Measurements from ENCODE around the gene ISL2.
A peak's percentile ranks its signal among the peaks of the same experiment; 100 is the strongest.

Gene ISL2

DNA sequence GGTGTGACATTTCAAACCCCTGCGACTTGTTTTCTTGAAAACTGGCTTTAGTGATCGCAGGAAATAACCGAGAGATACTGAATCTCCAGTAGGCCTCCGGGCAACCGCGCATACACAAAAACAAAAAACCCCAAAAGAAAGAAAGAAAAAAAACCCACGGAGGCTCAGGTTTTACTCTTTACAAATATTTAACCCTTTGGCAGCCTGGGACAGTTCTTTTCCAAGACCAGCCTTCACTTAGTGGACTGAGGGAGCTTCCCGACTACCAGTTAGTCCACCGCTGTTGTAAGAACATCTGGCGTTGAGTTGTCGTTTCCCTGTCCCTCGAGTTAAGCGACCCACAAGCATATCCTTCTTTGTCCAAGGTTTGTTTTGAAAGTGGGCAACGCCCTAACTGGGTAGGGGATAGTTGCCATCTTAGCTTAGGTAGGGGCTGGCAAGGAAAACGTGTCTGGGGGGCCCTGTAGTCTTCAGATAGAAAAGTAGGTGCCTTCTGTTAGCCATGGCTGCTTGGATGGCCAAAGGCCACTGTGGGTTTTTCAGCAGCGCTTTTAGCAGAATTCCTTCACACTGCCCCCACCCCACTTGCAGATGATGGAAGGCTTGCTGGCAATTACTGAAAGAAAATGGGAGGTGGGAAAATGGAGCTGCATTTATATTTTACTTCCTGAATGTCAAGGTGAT lies 6.9 kb downstream of the ISL2 start:
- DNase-seq: no peak

DNA sequence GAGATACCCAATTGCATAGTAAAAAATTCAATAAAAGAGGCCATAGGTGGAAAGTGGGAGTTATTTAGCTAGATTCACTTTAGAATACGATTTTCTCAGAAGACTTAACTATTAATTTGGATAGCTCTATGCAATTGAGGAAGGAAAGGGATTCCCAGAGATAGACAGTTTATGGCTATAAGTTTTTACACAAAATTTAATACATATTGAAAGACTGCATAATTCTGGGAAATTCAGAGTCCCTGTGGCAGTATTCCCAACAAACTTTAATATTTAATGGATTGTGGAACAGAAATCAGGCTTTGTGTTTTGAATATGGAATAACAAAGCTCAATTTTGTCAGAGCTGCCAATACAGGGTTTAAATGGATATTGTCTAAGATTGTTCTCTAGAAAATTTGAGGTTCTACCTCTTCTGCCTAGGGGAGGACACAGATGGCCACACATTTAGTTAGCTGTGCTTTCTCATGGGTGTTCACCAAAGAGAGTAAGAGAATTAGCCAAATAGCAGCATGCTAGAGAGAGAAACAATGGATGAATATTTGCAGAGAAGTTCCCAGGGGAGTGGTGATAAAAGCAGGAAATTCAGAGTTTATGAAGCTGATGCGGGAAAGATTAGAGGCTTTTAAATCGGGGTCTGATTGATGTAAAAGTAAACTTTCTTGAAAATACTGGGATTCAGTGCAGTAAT lies 8.5 kb downstream of the ISL2 start:
- DNase-seq: no peak

DNA sequence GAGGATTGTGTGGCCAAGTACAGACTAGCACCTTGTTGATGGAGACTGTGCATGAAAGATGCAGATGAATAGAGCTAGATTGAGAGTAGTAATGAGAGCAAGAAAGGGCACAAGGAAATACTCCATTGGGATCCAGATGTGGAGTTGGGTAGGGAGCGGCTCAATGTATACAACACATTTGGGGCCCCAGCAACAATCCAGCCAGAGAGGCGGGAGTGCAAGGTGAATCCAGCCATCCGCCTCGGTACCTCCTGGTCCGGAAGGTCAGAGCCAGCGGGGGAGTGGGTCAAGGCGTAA lies 9.0 kb downstream of the ISL2 start:
- DNase-seq: no peak

DNA sequence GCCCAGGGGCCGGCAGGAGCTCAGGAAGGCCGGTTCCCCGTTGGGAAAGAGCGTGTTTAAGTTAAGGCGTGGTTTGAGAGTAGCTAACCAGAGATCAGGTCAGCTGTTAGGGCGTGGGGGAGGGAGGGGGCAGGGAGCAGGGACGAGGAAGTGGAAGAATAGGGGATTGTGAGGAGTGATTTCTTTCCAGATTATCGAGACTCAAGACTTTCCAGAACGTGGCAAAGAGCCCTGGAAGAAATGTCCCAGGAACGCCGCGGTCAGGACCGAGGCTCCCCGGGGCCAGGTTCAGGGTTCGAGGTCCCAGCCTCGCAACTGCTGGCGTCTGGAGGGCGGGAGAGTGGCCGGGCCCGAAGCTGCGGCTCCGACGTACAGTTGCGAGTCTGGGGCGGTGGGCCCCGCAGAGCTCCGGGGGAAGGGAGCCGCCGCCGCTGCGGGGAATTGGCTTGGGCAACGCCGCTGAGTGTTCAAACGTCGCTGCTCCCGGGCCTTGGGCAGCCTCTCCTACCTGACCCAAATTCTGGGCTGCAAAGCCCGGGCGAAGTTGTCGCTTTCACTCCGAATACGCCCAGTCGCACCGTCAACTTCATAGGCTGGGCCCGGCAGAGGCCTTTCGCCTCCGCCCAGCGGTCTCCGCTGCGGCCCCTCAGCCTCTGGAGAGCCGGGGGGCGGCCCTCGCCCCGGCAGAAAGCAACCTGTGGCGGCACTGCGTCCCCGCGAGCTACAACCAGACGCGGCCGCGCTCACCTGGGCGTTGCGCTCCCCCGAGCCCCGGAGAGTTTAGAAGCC lies 9.5 kb downstream of the ISL2 start:
- no peak for DNase-seq

DNA sequence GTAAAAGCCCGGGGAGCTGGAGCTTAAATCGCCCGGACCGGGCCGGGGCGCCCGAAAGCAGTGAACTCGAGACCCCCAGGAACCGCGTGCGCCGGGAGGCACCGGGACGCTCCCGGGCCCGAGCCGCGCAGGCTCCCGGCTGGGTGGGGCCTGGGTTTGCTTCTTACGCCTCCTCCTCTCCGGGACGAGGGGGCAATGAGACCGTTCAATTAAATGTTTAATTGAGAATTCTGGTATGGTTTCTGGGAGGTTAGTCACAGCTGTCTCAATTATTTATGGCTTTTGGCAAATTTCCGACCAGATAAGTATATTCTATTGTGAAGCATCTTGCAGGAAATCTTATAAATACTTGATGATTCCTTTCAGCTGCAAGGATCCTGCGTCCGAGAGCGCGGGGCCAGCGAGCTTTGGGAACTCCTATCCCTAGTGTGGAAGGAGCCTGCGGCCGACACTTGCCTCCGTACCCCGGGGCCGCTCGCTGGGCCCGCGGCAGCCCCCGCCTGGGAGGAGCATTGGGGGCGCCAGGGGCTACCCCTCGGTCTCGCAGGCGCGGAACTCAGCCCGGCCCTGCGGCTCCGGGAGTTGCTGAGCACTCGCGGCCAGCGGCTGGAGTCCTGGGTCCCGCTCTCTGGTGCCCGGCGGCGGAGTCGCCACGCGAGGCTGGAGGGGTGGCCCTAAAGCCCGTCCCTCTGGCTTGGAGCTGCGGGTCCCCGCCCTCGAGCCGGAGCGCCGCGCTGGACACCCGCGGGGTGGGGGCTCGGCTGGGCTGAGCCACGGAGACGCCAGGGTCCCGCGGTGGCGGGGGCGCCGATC lies 10.3 kb downstream of the ISL2 start:
- DNase-seq: peak; percentile 13

DNA sequence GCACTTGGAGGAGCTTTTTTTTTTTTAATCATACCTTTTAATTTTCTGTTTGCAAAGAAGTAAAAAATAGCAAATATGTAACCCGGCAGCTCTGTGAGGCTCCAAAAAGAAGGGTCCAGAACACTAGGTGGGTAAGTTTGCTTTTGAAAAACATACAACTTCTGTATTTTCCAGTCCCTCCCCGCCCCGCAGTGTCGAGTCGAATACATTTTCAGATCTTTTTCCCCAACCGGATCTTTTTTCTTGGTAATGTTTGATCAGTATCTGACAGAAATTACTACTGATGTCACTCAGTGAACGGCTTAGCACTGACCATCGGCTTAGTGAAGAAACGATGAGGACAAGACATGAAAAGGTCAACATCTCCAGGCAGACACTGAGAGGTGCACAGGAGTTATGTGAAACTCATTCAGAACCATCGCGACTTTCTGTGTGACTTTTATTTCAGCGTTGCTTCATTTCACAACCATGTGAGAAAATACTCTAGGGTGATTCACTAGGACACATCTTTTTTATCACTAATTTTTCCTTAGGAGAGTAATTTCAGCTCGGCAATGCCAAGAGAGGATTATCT lies 11.0 kb downstream of the ISL2 start:
- DNase-seq: no peak

DNA sequence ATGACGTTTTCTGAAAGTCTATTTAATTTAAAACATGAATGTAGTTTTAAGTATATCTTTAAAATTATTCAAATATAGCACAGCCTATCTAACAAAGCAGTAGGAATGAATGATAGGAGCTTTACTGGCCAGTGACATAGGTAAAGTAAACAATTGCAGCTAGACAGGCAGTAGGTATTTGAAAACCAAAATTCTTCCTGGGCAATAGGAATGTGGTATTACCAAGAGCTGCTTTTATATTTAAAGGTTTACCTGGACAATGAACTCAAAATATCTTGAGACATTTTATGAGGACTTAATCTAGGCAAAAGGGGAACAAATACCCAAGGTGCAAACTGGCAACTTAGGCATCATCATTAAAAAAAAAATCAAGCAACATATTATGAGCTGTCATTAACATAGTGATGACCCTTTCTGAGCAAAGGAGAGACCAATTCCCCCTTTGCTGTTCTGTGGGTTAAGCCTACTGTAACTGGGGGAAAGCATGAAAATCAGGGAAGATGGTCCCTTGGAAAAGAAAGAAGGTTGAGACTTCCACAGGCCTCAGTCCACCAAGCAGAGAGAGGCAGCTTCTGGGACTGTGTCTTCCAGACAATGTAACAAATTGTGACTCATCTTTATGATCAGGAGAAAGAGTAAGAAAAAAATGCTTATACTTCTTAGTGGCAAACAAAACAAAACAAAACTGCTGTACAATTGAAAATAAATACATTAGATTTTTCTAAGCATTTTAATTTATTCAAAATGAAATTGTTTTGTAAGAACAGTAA lies 12.9 kb downstream of the ISL2 start:
- no peak for DNase-seq

DNA sequence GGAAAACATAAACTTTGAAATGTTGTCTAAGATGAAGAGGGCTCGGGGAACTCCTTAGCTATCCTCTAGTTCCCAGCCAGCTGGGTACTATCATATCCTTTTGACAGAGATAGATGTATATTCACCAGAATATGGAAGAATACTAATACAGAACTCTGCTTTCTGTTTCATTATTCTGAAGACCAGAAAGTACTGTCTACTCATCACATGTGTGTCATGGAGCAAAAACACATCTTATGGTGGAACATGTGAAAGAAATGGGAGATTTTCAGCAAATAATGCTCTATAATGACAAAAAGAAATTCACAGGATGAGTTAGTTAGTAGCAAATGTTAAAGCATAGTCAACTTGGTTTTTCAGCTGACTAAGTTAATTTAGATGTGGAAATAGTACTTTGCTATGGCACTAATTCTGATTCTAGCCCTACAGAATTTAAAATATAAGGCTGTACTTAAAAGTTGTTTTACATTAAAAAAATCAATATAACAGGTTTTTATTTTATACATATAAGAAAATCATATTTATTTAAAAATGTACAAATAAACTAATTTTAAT lies 16.5 kb downstream of the ISL2 start:
- DNase-seq: no peak

DNA sequence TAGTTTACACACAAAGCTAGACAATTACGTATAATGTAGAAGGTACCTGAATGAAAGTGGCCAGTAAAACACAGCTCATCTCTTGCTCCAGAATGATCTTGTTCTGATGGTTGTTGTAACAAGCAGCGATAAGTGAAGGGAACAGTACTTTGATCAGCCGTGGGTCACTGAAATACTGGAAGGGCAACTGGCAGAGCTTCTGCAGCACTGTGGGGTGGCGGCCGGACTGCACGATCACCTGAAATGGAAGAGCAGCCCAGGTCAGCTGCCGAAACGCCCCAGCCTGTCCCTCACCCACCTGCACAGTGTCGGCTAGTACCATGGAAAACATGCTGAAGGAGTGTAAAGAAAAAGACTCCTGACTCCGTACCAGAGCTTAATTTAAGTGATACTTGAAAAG lies 17.3 kb downstream of the ISL2 start:
- DNase-seq: no peak

DNA sequence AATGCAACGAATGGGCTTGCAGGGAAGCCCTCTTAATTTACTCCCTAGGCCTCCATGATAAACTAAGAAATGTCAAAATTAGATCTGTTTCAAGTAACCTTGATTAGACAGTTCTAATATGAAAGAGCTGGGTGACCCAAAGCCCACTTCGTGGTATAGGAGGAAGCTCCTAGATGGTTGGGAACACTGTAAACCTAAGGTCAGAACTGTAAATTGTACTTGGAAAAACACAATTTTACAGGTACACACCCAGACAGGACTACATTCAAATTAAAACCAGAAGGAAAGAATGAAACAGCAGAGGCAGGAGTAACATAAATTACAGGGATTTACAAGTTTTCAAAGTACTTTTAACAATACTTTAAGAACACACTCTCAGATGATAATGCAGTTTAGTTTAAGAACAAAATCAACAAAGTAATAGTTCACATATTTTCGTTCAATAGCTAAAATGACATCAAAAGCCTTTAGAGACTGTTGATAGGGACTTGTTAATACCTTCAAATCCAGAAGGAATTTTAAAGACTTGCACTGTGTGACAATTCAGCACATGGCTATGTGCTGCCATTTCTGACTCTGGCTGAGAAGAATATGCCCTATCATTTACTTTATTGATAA lies 18.4 kb downstream of the ISL2 start:
- DNase-seq: no peak

DNA sequence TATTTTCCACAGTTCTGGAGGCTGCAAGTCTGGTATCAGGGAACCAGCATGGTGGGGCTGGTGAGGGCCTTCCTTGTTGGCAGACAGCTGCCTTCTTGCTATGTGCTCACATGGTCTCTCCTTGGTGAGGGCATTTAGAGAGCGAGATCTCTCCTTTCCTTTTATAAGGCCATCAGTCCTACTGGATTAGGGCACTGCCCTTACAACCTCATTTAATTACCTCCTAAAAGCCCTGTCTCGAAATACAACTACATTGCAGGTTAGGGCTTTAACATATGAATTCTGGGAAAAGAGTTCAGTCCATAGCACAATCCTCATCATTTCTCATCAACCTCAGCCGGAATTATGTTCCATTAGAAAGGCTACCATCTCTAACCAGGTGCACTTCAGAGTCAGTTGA lies 21.9 kb downstream of the ISL2 start:
- no peak for DNase-seq

DNA sequence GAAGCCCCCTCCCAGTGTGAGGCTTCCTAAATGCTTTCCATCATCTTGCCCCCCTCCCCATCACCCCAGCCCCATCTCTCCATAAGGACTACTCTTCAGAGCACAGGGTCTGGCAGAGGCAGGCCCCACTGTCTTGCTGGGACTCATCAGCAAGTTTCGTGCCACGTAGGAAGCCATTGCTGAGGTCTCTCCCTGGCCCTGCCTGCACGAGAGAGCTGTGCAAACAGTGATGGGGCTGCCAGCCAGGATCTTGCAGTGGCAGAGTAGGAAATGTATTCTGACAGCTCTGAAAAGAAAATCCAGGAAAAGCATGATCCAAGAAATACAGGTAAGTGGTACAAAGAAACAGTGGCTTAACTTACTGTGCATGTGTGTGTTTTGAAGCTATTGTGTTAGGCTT lies 22.6 kb downstream of the ISL2 start:
- no peak for DNase-seq

DNA sequence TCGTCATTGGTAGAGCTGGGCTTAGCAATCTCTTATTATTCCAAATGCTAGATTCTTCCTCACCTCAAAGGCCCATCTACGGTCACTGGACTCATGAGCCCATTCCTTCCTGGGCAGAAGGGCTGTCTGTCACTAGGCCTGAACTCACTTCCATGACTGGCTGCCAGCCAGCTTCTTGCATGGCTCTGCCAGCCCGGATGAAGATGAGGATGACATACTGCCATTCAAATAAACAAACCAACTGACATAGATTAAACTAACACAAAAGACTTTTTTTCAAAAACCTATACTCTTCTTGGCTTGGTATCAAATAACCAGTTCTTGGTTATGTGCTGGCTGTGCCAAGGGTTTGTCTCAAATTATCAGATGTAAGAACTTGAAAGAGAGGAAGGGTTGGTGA lies 23.8 kb downstream of the ISL2 start:
- no peak for DNase-seq

DNA sequence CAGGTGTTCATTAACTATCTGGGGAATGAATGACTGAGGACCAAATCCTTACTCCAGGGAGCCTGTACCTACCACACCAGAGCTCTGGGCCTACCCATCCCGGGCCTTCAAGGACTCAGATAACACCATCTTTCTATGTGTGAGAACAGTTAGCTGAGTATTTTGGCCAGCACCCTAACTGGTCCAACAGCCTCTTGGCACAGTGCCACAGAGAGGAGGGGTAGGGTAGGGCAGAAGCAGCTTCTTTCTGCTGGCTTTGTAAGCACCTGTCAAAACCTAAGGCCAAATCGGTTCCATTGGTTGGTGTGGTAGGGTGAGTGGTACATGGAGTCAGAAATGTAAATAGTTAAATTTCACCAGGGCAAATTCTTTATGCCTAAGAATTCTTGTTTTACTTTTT lies 26.7 kb downstream of the ISL2 start:
- no peak for DNase-seq

DNA sequence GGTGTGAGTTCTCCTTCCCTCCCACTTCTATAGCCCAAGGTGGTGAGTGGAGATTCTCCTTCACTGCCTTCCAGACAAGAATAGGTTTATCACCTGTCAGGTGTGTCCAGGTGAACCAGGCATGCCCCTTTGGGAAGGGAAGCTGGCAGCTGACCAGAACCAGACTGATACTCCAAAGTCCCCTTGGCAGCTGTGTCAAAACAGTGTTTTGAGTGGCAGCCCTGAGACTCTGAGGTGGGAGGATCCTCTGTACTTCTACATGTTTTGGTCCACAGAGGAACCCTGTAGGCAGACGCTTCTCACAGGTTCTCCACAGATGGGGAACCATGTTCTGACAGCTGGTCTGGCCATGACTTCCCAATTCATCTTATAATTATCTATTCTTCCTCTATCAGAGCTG lies 30.1 kb downstream of the ISL2 start:
- peak; percentile 64 for DNase-seq

DNA sequence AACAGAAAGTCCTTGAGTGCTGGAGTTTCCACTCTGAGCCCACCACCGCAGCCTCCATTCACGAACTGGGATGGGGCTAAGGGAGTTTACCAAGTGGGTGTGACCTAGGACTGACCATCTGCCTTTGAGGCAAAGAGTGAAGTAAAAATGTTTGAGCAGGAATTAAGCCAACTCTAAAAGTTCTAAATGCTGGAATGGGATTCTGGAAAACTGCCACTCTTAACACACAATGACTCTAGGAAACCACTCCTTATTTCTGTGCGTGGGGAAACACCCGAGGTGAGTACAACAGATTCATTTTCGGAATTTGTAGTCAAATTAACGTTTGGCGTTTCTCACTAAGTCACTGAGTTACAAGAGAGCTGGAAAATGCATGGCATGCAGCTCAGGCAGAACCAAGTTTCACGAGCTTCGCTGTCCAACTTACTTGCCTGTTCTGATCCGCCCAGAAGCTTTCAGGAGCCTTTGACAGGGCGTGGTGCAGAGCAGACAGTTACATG lies 31.6 kb downstream of the ISL2 start:
- no peak for DNase-seq

DNA sequence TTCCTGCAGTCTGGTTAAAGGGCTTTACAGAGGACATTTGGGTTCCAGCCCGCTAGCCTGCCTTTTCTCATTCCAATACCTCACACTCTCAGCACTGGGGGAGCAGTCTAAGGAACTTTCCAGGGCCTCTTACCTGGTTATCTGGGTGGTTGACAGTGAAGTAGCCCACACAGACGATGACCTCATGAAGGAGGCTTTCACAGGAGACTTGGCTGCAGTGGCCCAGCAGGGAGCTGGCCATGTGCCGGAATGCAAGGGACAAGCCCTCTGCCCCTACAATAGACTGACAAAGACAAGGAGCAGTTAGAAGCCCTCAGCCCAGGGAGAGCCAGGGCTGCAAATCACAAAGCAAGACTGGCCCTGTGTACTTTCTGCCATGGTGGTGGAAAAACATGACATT lies 39.5 kb downstream of the ISL2 start:
- DNase-seq: no peak

DNA sequence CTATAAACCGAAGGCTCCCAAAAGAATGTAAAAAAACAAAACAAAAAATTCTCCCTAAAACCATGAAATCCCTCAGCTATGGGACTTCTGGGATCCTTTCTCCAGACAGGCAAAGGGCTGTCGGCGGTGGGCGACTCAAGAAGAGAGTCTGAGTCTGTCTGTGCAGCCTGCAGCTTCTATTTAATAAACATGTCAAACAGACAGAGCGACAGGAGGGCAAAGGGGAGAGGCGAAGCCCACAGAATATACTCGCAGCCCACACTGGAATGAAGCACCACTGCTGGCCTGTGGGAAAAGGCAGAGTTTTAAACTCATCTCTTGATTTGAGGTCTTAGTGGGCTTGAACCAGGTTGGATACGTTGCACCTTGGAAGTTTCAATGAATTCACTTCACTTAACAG lies 40.2 kb downstream of the ISL2 start:
- no peak for DNase-seq

DNA sequence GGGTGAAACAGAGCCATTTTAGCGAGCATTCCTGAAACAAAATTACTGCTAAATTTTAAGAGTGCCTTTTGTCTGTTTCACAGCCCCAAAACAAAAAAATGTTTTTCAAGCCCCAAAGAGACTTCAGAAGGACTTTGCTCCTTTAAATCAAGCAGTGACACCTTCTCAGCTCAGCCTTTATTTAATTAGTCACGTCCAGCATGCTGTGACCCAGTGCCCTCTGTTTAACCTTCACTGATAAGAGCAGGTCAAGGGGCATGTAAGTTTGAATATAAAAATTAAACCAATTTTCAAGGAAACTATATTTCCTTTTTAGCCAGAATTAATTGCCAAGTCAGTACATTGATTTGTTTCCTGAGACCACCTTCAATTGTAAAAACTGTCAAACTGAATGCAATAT lies 40.6 kb downstream of the ISL2 start:
- DNase-seq: no peak

DNA sequence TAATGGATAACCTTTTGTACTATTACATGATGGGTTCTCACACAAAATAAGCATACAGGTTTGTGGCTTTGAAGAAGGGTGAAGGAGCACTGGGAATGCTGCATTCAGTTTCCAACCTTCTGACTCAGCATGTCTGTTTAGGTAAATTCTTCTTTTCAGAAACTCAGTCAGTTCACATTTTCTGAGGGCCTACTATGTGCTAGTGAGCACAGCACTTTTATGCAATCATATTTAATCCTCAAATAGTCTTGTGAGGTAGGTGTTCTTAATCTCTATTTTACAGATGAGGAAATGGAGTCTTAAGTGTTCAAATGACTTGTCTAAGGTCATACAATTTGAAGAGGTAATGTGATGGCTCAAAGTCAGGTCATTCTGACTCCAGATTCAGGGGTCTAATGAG lies 41.2 kb downstream of the ISL2 start:
- DNase-seq: no peak

DNA sequence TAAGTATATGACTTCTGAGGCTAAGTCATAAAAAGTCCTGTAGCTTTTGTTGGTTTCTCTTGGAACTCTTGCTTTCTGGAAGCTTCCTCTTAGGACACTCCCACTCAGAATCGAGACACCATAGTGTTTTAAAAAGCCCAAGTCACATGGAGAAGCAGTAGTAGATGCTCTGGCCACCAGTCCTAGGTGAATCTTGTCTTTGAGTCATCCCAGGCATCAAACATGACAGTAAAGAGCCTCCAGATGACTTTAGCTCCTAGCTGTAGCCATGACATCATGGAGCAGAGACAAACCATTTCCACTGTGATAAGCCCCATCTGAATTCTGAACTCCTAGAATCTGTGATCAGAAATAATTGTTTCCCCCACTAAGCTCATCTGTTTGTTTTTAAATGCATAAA lies 42.1 kb downstream of the ISL2 start:
- DNase-seq: no peak

Data from DMS79 treated with DMSO at 0.1 percent for 48 hours (cell line).